GM12878 (cell line): ENCODE measurements around the gene CSF2. TPM values are rescaled to one million over a fixed set of nuclear protein-coding genes. Genes with fewer than 3 reads are reported as not detected.
A peak's percentile ranks its signal among the peaks of the same experiment; 100 is the strongest.

Source experiments
- ATAC-seq: fragments of 200-7000 bp; cut with Tn5 transposase; 3 replicates; pipeline ENCODE4 v1.9.1; 2020; ENCODE audit warnings: mild to moderate bottlenecking, moderate library complexity
- BruUV-seq: library from RNA; stranded (reverse); fragments of 400-500 nt; replicated peaks from 2 replicates; lab custom pipeline; 2021; lab: Mats Ljungman, UMichigan
- CTCF ChIA-PET: fragments of 300-600 bp; sonication (Branson Sonifier 250); formaldehyde crosslinking; extraction: SDS; loops from one replicate; lab custom pipeline; 2021; ENCODE audit warnings: inconsistent platforms; lab: Yijun Ruan, JAX
- POLR2A ChIA-PET: fragments of 350-600 bp; formaldehyde crosslinking; extraction: SDS; loops from one replicate; lab custom pipeline; 2021; ENCODE audit warnings: inconsistent platforms; lab: Charles Lee
- RAD21 ChIA-PET: fragments of 300-600 bp; sonication (Branson Sonifier 250); formaldehyde crosslinking; loops from one replicate; lab custom pipeline; 2023; ENCODE audit warnings: antibody characterized with exemption; ENCODE audit not compliant: unreplicated experiment; lab: Charles Lee
- SMC1A ChIA-PET: fragments of 300-600 bp; sonication (Branson Sonifier 250); formaldehyde crosslinking; loops from one replicate; lab custom pipeline; 2023; ENCODE audit not compliant: unreplicated experiment, uncharacterized antibody; lab: Charles Lee
- DNase-seq: peaks from one replicate; pipeline ENCODE4 v3.0.0-alpha.2; 2011; ENCODE audit warnings: low read depth, low spot score
- FAIRE-seq: peaks from 3 replicates; lab custom pipeline; 2011; peaks lifted over from hg19 to GRCh38; lab: Jason Lieb, UNC
- H2AFZ ChIP-seq: 2 replicates; pipeline ENCODE4 v1.6.0; 2011; ENCODE audit warnings: low read depth, low read length, control low read depth; ENCODE audit not compliant: control insufficient read depth
- H3K27ac ChIP-seq: 2 replicates; pipeline ENCODE4 v1.5.1; 2011; ENCODE audit warnings: control low read depth; ENCODE audit not compliant: control insufficient read depth, insufficient read depth
- H3K27me3 ChIP-seq, 2 experiments: replicated peaks in 1 of 2; 2 replicates each; pipeline versions ENCODE4 v1.6.0 to v1.6.1; 2011; ENCODE audit warnings: low read length in 1 of 2; ENCODE audit not compliant: control insufficient read depth in 2 of 2, insufficient read depth in 2 of 2
- H3K36me3 ChIP-seq, 2 experiments: 2 replicates each; pipeline ENCODE4 v1.5.1; 2011; ENCODE audit warnings: low read length in 1 of 2; ENCODE audit not compliant: control insufficient read depth in 2 of 2, insufficient read depth in 2 of 2
- H3K4me1 ChIP-seq: 2 replicates; pipeline ENCODE4 v1.6.1; 2011; ENCODE audit warnings: mild to moderate bottlenecking, low read length, moderate library complexity, mixed read lengths; ENCODE audit not compliant: control insufficient read depth, insufficient read depth
- H3K4me2 ChIP-seq: 2 replicates; pipeline ENCODE4 v1.6.0; 2011; ENCODE audit warnings: control low read depth; ENCODE audit not compliant: control insufficient read depth, insufficient read depth
- H3K4me3 ChIP-seq: fragments of 200-600 bp; sonication (generic); 2 replicates; pipeline ENCODE4 v1.5.1; 2016
- H3K79me2 ChIP-seq: 2 replicates; pipeline ENCODE4 v1.6.0; 2011; ENCODE audit warnings: low read length; ENCODE audit not compliant: control insufficient read depth, insufficient read depth
- H3K9ac ChIP-seq: 2 replicates; pipeline ENCODE4 v1.8.0; 2011; ENCODE audit warnings: low read length, control low read depth, mixed read lengths; ENCODE audit not compliant: control insufficient read depth, insufficient read depth
- H3K9me3 ChIP-seq: replicated peaks from 3 replicates; pipeline ENCODE4 v1.5.1; 2011; ENCODE audit warnings: mild to moderate bottlenecking, low read length; ENCODE audit not compliant: control insufficient read depth, insufficient read depth
- H4K20me1 ChIP-seq: 2 replicates; pipeline ENCODE4 v1.6.0; 2011; ENCODE audit not compliant: control insufficient read depth, insufficient read depth
- CHD4 ChIP-seq: fragments of 200-600 bp; sonication (generic); IDR thresholded peaks from 2 replicates; pipeline ENCODE4 v1.6.1; 2016; ENCODE audit warnings: mild to moderate bottlenecking
- EED ChIP-seq: sonication (generic); IDR thresholded peaks from 2 replicates; pipeline ENCODE4 v1.6.1; 2016; ENCODE audit warnings: antibody characterized with exemption, low read depth
- FOXK2 ChIP-seq: fragments of 450-650 bp; IDR thresholded peaks from 2 replicates; pipeline ENCODE4 v1.6.1; 2017; ENCODE audit warnings: mild to moderate bottlenecking, moderate library complexity
- IKZF1 ChIP-seq: fragments of 450-650 bp; conservative IDR thresholded peaks from 2 replicates; pipeline ENCODE4 v1.6.1; 2017; ENCODE audit warnings: antibody characterized with exemption, mild to moderate bottlenecking
- KLF5 ChIP-seq: fragments of 450-650 bp; IDR thresholded peaks from 2 replicates; pipeline ENCODE4 v1.6.1; 2014; ENCODE audit warnings: mild to moderate bottlenecking; ENCODE audit not compliant: partially characterized antibody
- LARP7 ChIP-seq: fragments of 450-650 bp; IDR thresholded peaks from 2 replicates; pipeline ENCODE4 v1.6.1; 2017; ENCODE audit warnings: mild to moderate bottlenecking
- MEF2B ChIP-seq: fragments of 450-650 bp; IDR thresholded peaks from 2 replicates; pipeline ENCODE4 v1.6.1; 2018; ENCODE audit warnings: mild to moderate bottlenecking, moderate library complexity; ENCODE audit not compliant: partially characterized antibody, poor library complexity, severe bottlenecking
- NR2C2 ChIP-seq: IDR thresholded peaks from 2 replicates; pipeline ENCODE4 v1.6.1; 2011; ENCODE audit warnings: borderline replicate concordance, low read depth; ENCODE audit not compliant: control insufficient read depth, insufficient read length
- SMC3 ChIP-seq: IDR thresholded peaks from 2 replicates; pipeline ENCODE4 v1.6.1; 2011; ENCODE audit warnings: low read length, improper control_type of control experiment, borderline replicate concordance
- ZNF24 ChIP-seq: fragments of 450-650 bp; IDR thresholded peaks from 2 replicates; pipeline ENCODE4 v1.6.1; 2017; ENCODE audit warnings: antibody characterized with exemption, mild to moderate bottlenecking
- ZSCAN29 ChIP-seq: fragments of 450-650 bp; IDR thresholded peaks from 2 replicates; pipeline ENCODE4 v1.6.1; 2017; ENCODE audit warnings: mild to moderate bottlenecking, moderate library complexity
- ZZZ3 ChIP-seq: IDR thresholded peaks from 2 replicates; pipeline ENCODE4 v1.6.1; 2011; ENCODE audit warnings: low read depth; ENCODE audit not compliant: control insufficient read depth, insufficient read length
- WGBS: methylation state at CpG from one replicate; pipeline ENCODE4 v1.1.6; 2016; ENCODE audit warnings: low lambda C conversion rate; ENCODE audit not compliant: insufficient replicate concordance, insufficient coverage; ENCODE audit errors: missing lambda C conversion rate; 5-methylcytosine and 5-hydroxymethylcytosine counted together
- in situ Hi-C: fragments of 300-500 bp; cut with MboI; formaldehyde crosslinking; loops from 9 replicates; pipeline ENCODE4 v1.14.3; 2018; ENCODE audit warnings: mixed read lengths
- intact Hi-C: fragments of 100-400 bp; cut with micrococcal nuclease; formaldehyde crosslinking; loops from one replicate; pipeline ENCODE4 v1.14.2; 2022; ENCODE audit not compliant: unreplicated experiment
- polyA plus RNA-seq, 11 experiments: library from polyadenylated mRNA; depleted of rRNA in 4 of 11; unstranded in 6 of 11; stranded (reverse) in 5 of 11; fragments of >200 nt; fragmentation: Nextera tagmentation in 4 of 11; fragmentation: Illumina TruSeq in 1 of 11; extraction: Ambion mirVana in 4 of 11; extraction: Trizol in 1 of 11; gene quantifications; 1 replicate in 1 of 11; 2 replicates in 10 of 11; pipeline versions ENCODE4 v1.2.1 to v1.2.3, GENCODE V29; 2011 to 2016; ENCODE audit warnings: inconsistent platforms in 2 of 11, missing spikeins in 2 of 11, low read depth in 1 of 11
- total RNA-seq, 4 experiments: library from RNA; depleted of rRNA in 3 of 4; stranded (reverse); fragments of >200 nt in 3 of 4; fragmentation: Illumina TruSeq in 1 of 4; extraction: Trizol in 1 of 4; gene quantifications; 2 replicates each; pipeline versions ENCODE4 v1.2.1 to v1.2.3, GENCODE V29; 2013 to 2021

The CSF2 gene
- total and polyA plus RNA-seq, 10 of the 15 experiments (the other 5 are each of a cell fraction or from before 2014, with no cell fraction given) = 0.15 to 2.0 (median 0.69) TPM; not detected in 2

DNA sequence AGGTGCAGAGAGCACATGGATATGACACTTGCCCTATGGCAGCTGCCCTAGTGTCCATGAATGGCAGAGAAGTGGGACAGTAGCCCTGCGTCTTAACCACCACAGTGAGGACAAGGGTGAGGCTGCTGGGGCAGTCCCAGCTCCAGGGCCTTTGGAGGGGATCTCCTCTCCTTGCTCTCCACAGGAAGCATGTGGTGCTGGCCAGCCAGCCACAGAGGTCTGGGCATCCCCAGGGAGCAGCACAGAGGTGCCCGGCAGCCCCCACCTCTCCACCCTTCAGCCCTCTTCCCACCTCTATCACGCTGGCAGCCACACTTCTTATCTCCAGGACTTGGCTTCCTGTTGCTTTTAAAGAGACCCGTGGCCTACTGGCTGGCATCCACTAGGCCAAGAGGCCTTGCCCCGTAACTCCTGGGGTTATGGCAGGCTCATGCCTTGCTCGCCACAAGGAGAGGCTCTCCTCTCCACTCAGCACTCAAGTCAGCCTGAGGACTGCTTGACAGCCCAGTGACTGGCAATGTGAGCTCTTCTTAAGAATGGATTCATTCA, 21.9 kb downstream of the CSF2 start:
- ATAC-seq (peak; percentile 32), FAIRE-seq (no peak), DNase-seq (no peak)
- Histone ChIP-seq H3K4me1 (peaks cover 42% of the 10 kb centered on the region), H3K9me3 (no peaks in the 10 kb centered on the region), H3K9ac (no peak overlapping the region; the same call in 1 of the 2 replicates), H3K27ac (no peak overlapping the region), H2AFZ (no peak overlapping the region), H3K36me3 (no peaks in the 10 kb centered on the region), H3K27me3 (no peaks in the 10 kb centered on the region), H3K4me2 (no peak overlapping the region), H4K20me1 (no peaks in the 10 kb centered on the region), H3K4me3 (no peak overlapping the region), H3K79me2 (no peaks in the 10 kb centered on the region)
- RAD21 ChIA-PET = no interaction called here
- SMC1A ChIA-PET = interaction anchor here (1.5 to 1.7 kb wide), 2 partner anchors 11 to 23 kb away, joined by 4 to 6 read pairs; no protein-coding TSS in a partner anchor
- POLR2A ChIA-PET = no interaction called here
- WGBS = 48% methylated on average over 6 of the region's 6 CpGs
- BruUV-seq = no TSS peak
- TF ChIP-seq NR2C2 (no peak), ZSCAN29 (no peak), FOXK2 (no peak), MEF2B (peak; percentile 66), LARP7 (no peak), CHD4 (no peak), SMC3 (no peak), ZZZ3 (no peak), ZNF24 (peak; percentile 92), EED (peak; percentile 59; the same call in 1 of the 2 replicates), IKZF1 (peak; percentile 50; the same call in 1 of the 2 replicates), KLF5 (no peak)
- intact Hi-C loops (no loop called here), in situ Hi-C loops (no loop called here)
- CTCF ChIA-PET = interaction anchor here (2.7 kb wide), 1 partner anchor 33 kb away, joined by 14 read pairs; no protein-coding TSS in a partner anchor
